Effector memory CD4-positive, alpha-beta T cell (primary cell): ENCODE measurements around the gene TMEM215.
"Not testable (repeated sequence)": the region's sequence is repeated elsewhere in the genome, so short reads cannot be mapped to it uniquely, and the experiment has no call there.

Source experiments
- DNase-seq, 3 donors: peaks; one replicate each; pipeline ENCODE4 v3.0.0-alpha.2; 2020
- H3K27ac ChIP-seq: 2 replicates; pipeline ENCODE4 v1.7.0; 2013; ENCODE audit warnings: mild to moderate bottlenecking, low read length, moderate library complexity; ENCODE audit not compliant: insufficient read depth, poor library complexity, severe bottlenecking
- H3K27me3 ChIP-seq: replicated peaks from 2 replicates; pipeline ENCODE4 v1.7.0; 2013; ENCODE audit warnings: mild to moderate bottlenecking, low read length; ENCODE audit not compliant: insufficient read depth, control insufficient read depth, poor library complexity, severe bottlenecking
- H3K36me3 ChIP-seq: 2 replicates; pipeline ENCODE4 v1.7.0; 2013; ENCODE audit warnings: mild to moderate bottlenecking, low read length, moderate library complexity; ENCODE audit not compliant: control insufficient read depth, insufficient read depth
- H3K4me1 ChIP-seq: 2 replicates; pipeline ENCODE4 v1.7.0; 2013; ENCODE audit warnings: low read length, mild to moderate bottlenecking; ENCODE audit not compliant: control insufficient read depth, insufficient read depth, poor library complexity, severe bottlenecking
- H3K4me3 ChIP-seq: 2 replicates; pipeline ENCODE4 v1.7.0; 2013; ENCODE audit warnings: low read length, low read depth, mild to moderate bottlenecking; ENCODE audit not compliant: insufficient read depth, poor library complexity, severe bottlenecking
- H3K9me3 ChIP-seq: 2 replicates; pipeline ENCODE4 v1.7.0; 2013; ENCODE audit warnings: mild to moderate bottlenecking, low read length, moderate library complexity; ENCODE audit not compliant: control insufficient read depth

TMEM215 gene

DNA sequence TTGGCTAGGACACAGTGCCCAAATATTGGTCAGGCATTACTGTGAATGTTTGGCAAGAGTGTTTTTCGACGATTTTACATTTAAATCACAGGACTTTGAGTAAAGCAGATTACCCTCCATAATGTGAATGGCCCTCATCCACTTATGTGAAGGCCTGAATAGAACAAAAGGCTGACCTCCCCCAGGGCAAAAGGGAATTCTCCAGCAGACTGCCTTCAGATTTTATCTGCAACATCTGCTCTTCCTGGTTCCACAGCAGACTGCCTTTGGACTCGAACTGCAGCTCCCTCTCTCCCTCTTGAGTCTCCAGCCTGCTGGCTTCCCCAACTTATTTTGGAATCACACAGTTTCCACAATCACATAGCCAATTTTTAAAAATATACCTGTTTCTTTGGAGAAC, 7.1 kb upstream of the TMEM215 start:
- DNase-seq, result no peak
- Histone ChIP-seq H3K36me3 (no peaks in the 10 kb centered on the region), H3K4me1 (no peaks in the 10 kb centered on the region), H3K27me3 (peaks cover 8% of the 10 kb centered on the region), H3K9me3 (peaks cover 8% of the 10 kb centered on the region), H3K4me3 (no peak overlapping the region), H3K27ac (no peak overlapping the region)

DNA sequence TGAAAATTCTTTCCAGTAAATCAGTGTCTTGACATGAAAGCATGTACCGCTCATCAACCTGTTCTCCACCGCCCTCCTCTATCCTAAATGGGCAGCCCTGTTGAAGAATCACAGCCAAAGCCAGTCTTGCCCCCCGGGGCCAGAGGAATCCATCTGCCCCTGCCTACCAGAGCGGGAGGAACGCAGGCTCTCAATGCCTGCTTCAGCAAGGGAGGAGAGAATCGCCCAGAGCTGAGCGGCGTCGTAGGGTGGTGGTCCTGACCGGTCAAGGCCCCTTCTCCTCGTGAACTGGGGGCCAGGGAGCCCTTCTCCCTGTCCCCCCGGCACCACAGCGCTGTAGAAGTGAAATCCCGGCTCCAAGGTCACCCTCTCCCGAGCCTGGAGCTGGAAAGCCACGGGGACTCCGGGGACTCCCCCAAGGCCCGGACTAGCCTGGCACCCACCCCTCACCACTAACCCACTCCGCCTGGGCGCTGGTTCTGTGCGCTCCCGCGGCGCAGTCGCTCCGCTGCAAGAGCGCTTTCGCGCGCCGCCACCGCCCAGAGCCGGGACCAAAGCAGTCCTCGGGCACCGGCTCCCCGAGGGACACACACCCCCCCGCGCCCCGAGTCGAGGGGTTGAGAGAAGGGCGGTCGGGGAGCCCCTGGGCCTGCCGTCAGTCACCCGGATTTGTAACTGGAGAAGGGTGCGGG, 718 bp upstream of the TMEM215 start:
- no peak overlapping the region for H3K27ac ChIP-seq
- no peaks in the 10 kb centered on the region for H3K9me3 ChIP-seq
- no peaks in the 10 kb centered on the region for H3K36me3 ChIP-seq
- H3K27me3 ChIP-seq, result peaks cover 13% of the 10 kb centered on the region
- no peak overlapping the region for H3K4me3 ChIP-seq
- no peak for DNase-seq
- no peaks in the 10 kb centered on the region for H3K4me1 ChIP-seq

DNA sequence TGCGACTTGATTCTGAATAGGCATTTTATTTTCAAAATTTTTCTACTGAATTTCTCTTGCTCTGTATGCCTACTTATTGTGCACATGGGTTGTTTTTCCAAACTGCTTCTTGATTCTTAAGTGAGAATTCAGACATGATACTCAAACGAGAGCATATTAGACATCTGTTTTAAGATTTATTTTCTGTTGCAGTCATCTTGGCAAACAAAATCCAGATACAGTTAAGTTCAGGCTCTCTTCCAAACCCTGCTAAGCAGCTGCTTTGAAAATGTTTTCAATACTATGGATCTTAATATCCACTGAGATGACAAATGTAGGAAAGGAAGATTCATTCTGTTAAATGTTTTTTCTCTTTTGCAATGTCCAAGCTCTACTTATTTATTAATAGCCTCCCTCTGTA, 4.5 kb downstream of the TMEM215 start:
- no peaks in the 10 kb centered on the region for H3K9me3 ChIP-seq
- H3K4me3 ChIP-seq, result no peak overlapping the region
- no peak overlapping the region for H3K27ac ChIP-seq
- H3K27me3 ChIP-seq, result no peaks in the 10 kb centered on the region
- no peaks in the 10 kb centered on the region for H3K36me3 ChIP-seq
- DNase-seq, result no peak
- no peaks in the 10 kb centered on the region for H3K4me1 ChIP-seq

DNA sequence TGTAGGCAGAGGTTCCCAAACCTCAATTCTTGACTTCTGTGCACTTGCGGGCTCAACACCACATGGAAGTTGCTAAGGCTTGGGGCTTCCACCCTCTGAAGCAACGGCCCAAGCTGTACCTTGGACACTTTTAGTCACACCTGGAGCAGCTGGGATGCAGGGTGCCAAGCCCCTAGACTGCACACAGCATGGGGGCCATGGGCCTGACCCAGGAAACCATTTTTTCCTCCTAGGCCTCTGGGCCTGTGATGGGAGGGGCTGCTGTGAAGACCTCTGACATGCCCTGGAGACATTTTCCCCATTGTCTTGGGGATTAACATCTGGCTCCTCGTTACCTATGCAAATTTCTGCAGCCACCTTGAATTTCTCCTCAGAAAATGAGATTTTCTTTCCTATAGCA, 12.7 kb downstream of the TMEM215 start:
- H3K4me3 ChIP-seq, H3K9me3 ChIP-seq, DNase-seq, H3K36me3 ChIP-seq, H3K27me3 ChIP-seq, H3K4me1 ChIP-seq, H3K27ac ChIP-seq: not testable (repeated sequence)

- H3K27ac ChIP-seq, result no peak overlapping the region
- no peak overlapping the region for H3K4me3 ChIP-seq
- H3K9me3 ChIP-seq, result no peaks in the 10 kb centered on the region
- DNase-seq, result no peak
- no peaks in the 10 kb centered on the region for H3K27me3 ChIP-seq
- no peaks in the 10 kb centered on the region for H3K36me3 ChIP-seq
- H3K4me1 ChIP-seq, result no peaks in the 10 kb centered on the region
These were observed 18.2 kb downstream of the TMEM215 start for GRCh38 chr9:32801530-32801929.

DNA sequence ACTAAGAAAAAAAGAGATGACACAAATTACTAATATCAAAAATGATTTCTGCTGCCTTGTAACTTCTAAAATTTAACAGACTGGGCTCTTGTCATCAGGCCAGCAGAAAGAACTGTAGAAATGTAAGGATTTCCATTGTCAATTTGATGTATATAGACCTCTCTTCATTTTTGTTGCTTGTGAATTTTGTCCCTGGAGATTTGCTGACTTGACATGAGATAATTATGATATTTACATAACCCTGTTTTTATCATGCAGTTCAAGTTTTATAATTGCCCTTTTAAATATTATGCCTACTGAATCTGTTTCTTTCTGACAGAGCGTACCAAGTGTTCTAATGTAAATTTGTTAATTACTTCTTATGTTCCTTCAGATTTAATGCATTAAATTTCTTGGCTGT, 23.9 kb downstream of the TMEM215 start:
- no peaks in the 10 kb centered on the region for H3K36me3 ChIP-seq
- no peak for DNase-seq
- no peak overlapping the region for H3K4me3 ChIP-seq
- H3K9me3 ChIP-seq, result no peaks in the 10 kb centered on the region
- H3K27me3 ChIP-seq, result no peaks in the 10 kb centered on the region
- H3K4me1 ChIP-seq, result no peaks in the 10 kb centered on the region
- no peak overlapping the region for H3K27ac ChIP-seq

DNA sequence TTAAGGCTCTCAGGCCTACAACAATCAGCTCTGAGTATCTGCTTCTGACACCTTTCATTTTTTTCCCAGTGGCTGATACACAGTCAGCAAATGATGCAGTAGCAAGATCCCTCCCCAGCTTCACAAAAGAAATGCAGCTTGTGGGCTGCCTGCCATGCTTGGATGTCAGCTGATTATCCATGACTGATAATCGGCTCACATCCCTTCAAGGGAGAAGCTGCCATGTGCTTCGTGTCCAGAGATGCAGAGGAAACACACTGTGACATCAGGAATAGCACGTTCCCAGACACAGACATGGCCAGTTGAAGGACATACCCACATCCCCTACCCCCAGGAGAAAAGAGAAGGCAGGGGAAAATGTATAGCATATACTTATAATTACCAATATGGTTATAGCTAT, 27.9 kb downstream of the TMEM215 start:
- no peaks in the 10 kb centered on the region for H3K9me3 ChIP-seq
- no peak overlapping the region for H3K4me3 ChIP-seq
- H3K4me1 ChIP-seq, result no peaks in the 10 kb centered on the region
- no peaks in the 10 kb centered on the region for H3K36me3 ChIP-seq
- H3K27ac ChIP-seq, result no peak overlapping the region
- H3K27me3 ChIP-seq, result no peaks in the 10 kb centered on the region
- no peak for DNase-seq

- no peaks in the 10 kb centered on the region for H3K4me1 ChIP-seq
These were observed 37.0 kb downstream of the TMEM215 start for GRCh38 chr9:32820322-32820721.

GRCh38 chr9:32823101-32823500, 39.8 kb downstream of the TMEM215 start:
- Histone ChIP-seq H3K9me3 (no peaks in the 10 kb centered on the region), H3K36me3 (no peaks in the 10 kb centered on the region), H3K4me1 (no peaks in the 10 kb centered on the region), H3K27ac (no peak overlapping the region), H3K27me3 (peaks cover 3% of the 10 kb centered on the region), H3K4me3 (no peak overlapping the region)
- DNase-seq, result no peak

More at GRCh38 chr9:32820322-32820721, 37.0 kb downstream of the TMEM215 start:
- H3K9me3 ChIP-seq, result no peaks in the 10 kb centered on the region
- H3K27ac ChIP-seq, result no peak overlapping the region
- no peak overlapping the region for H3K4me3 ChIP-seq
- no peak for DNase-seq
- no peaks in the 10 kb centered on the region for H3K36me3 ChIP-seq
- H3K27me3 ChIP-seq, result peaks cover 3% of the 10 kb centered on the region

DNA sequence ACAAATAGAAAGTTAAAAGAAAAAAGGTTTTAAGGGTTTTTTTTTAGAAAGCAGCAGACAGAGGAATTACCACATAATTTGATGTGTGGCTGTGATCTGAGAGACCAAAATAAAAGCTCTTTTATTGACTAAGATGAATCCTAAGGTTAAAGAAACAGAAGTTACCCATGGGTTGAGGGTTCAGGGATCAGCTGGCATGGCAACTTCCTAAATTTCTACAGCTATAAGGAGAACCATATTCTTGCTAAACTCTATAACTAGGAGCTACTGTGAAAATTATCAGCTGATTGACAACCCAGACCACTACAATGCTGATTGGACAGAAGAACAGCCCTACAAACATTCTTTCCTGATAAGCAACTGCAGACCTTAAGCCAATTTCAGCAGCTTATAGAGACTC, 40.2 kb downstream of the TMEM215 start:
- no peaks in the 10 kb centered on the region for H3K36me3 ChIP-seq
- DNase-seq, result no peak
- H3K27ac ChIP-seq, result no peak overlapping the region
- no peaks in the 10 kb centered on the region for H3K4me1 ChIP-seq
- H3K27me3 ChIP-seq, result peaks cover 3% of the 10 kb centered on the region
- H3K9me3 ChIP-seq, result no peaks in the 10 kb centered on the region
- no peak overlapping the region for H3K4me3 ChIP-seq
